Activated naive CD8-positive, alpha-beta T cell treated with anti-CD3 and anti-CD28 coated beads for 36 hours (primary cell): ENCODE results near the gene LDLRAD2. TPM values are rescaled to one million over a fixed set of nuclear protein-coding genes. Genes with fewer than 3 reads are reported as not detected.
A peak's percentile ranks its signal among the peaks of the same experiment; 100 is the strongest.
"Not testable (repeated sequence)": the region's sequence is repeated elsewhere in the genome, so short reads cannot be mapped to it uniquely, and the experiment has no call there.

Source experiments
- DNase-seq: peaks from one replicate; pipeline ENCODE4 v3.0.0; 2021
- H3K27ac Mint-ChIP-seq: one replicate; pipeline ENCODE4 v1.8.0; 2022; ENCODE audit warnings: mild to moderate bottlenecking, moderate library complexity, mixed read lengths
- H3K27me3 Mint-ChIP-seq: one replicate; pipeline ENCODE4 v1.8.0; 2022; ENCODE audit warnings: mild to moderate bottlenecking, mixed read lengths
- H3K36me3 Mint-ChIP-seq: one replicate; pipeline ENCODE4 v1.8.0; 2021; ENCODE audit warnings: mild to moderate bottlenecking, mixed read lengths
- H3K4me1 Mint-ChIP-seq: one replicate; pipeline ENCODE4 v1.8.0; 2021; ENCODE audit warnings: mixed read lengths
- H3K4me3 Mint-ChIP-seq: one replicate; pipeline ENCODE4 v1.8.0; 2022; ENCODE audit warnings: mild to moderate bottlenecking, moderate library complexity, mixed read lengths
- H3K9me3 Mint-ChIP-seq: one replicate; pipeline ENCODE4 v1.8.0; 2022; ENCODE audit warnings: mixed read lengths
- total RNA-seq, 2 experiments: library from RNA; stranded (reverse); gene quantifications; one replicate each; pipeline ENCODE4 v1.2.3, GENCODE V29; 2021

LDLRAD2 gene
- under 1 TPM; 0.19 to 0.22 TPM for total RNA-seq

GRCh38 chr1:21811875-21812305 lies at the start of gene LDLRAD2:
Gene LDLRAD2 (plus strand): TSS chr1:21812265. CDS start chr1:21812452, 187 bp downstream.
- peaks cover 13% of the 10 kb centered on the region for H3K27me3 Mint-ChIP-seq
- no peak within 1 kb of the TSS for H3K4me3 Mint-ChIP-seq

GRCh38 chr1:21763236-21763635 lies 48.8 kb upstream of the LDLRAD2 start:
- no peak overlapping the region for H3K4me3 Mint-ChIP-seq
- DNase-seq = no peak
- no peaks in the 10 kb centered on the region for H3K27me3 Mint-ChIP-seq
- H3K4me1 Mint-ChIP-seq = peaks cover 52% of the 10 kb centered on the region
- H3K27ac Mint-ChIP-seq = no peak overlapping the region
- H3K36me3 Mint-ChIP-seq = peaks cover 3% of the 10 kb centered on the region
- H3K9me3 Mint-ChIP-seq = no peaks in the 10 kb centered on the region

More at GRCh38 chr1:21811875-21812305, at the start of gene LDLRAD2:
- no peaks in the 10 kb centered on the region for H3K9me3 Mint-ChIP-seq
- peaks cover 3% of the 10 kb centered on the region for H3K4me1 Mint-ChIP-seq
- no peaks in the 10 kb centered on the region for H3K36me3 Mint-ChIP-seq
- DNase-seq = no peak
- no peak within 1 kb of the TSS for H3K27ac Mint-ChIP-seq

- no peak overlapping the region for H3K4me3 Mint-ChIP-seq
- peaks cover 6% of the 10 kb centered on the region for H3K36me3 Mint-ChIP-seq
Observed at GRCh38 chr1:21763694-21764419, 48.2 kb upstream of the LDLRAD2 start.

GRCh38 chr1:21764615-21765423 lies 47.2 kb upstream of the LDLRAD2 start:
- Mint-ChIP-seq H3K36me3 (peaks cover 9% of the 10 kb centered on the region), H3K4me3 (no peak overlapping the region), H3K27me3 (no peaks in the 10 kb centered on the region), H3K9me3 (no peaks in the 10 kb centered on the region), H3K4me1 (peaks cover 52% of the 10 kb centered on the region), H3K27ac (no peak overlapping the region)
- DNase-seq = no peak

More at GRCh38 chr1:21763694-21764419, 48.2 kb upstream of the LDLRAD2 start:
- Mint-ChIP-seq H3K27ac (no peak overlapping the region), H3K9me3 (no peaks in the 10 kb centered on the region), H3K4me1 (peaks cover 56% of the 10 kb centered on the region), H3K27me3 (no peaks in the 10 kb centered on the region)
- DNase-seq = no peak

GRCh38 chr1:21766210-21766609 lies 45.9 kb upstream of the LDLRAD2 start:
- peak overlapping the region; percentile 43 for H3K27ac Mint-ChIP-seq
- no peaks in the 10 kb centered on the region for H3K27me3 Mint-ChIP-seq
- H3K4me3 Mint-ChIP-seq = no peak overlapping the region
- H3K36me3 Mint-ChIP-seq = peaks cover 12% of the 10 kb centered on the region
- no peak for DNase-seq
- H3K9me3 Mint-ChIP-seq = no peaks in the 10 kb centered on the region
- peaks cover 49% of the 10 kb centered on the region for H3K4me1 Mint-ChIP-seq

GRCh38 chr1:21767106-21767505 lies 45.0 kb upstream of the LDLRAD2 start:
- not testable (repeated sequence) for H3K9me3 Mint-ChIP-seq, DNase-seq, H3K4me3 Mint-ChIP-seq, H3K27me3 Mint-ChIP-seq
- peaks cover 12% of the 10 kb centered on the region for H3K36me3 Mint-ChIP-seq
- peaks cover 46% of the 10 kb centered on the region for H3K4me1 Mint-ChIP-seq
- H3K27ac Mint-ChIP-seq = peak overlapping the region; percentile 43

- peaks cover 42% of the 10 kb centered on the region for H3K4me1 Mint-ChIP-seq
- H3K27me3 Mint-ChIP-seq = no peaks in the 10 kb centered on the region
- no peak for DNase-seq
- H3K4me3 Mint-ChIP-seq = no peak overlapping the region
- H3K9me3 Mint-ChIP-seq = no peaks in the 10 kb centered on the region
- peaks cover 14% of the 10 kb centered on the region for H3K36me3 Mint-ChIP-seq
- H3K27ac Mint-ChIP-seq = no peak overlapping the region
Observed at GRCh38 chr1:21770201-21770600, 41.9 kb upstream of the LDLRAD2 start.

- DNase-seq, H3K27ac Mint-ChIP-seq, H3K27me3 Mint-ChIP-seq, H3K9me3 Mint-ChIP-seq, H3K4me3 Mint-ChIP-seq: not testable (repeated sequence)
- Mint-ChIP-seq H3K36me3 (peaks cover 14% of the 10 kb centered on the region), H3K4me1 (peaks cover 41% of the 10 kb centered on the region)
Observed at GRCh38 chr1:21770602-21771001, 41.5 kb upstream of the LDLRAD2 start.

- not testable (repeated sequence) for H3K27ac Mint-ChIP-seq, H3K27me3 Mint-ChIP-seq, H3K4me3 Mint-ChIP-seq, DNase-seq, H3K9me3 Mint-ChIP-seq
- H3K4me1 Mint-ChIP-seq = peaks cover 39% of the 10 kb centered on the region
- peaks cover 17% of the 10 kb centered on the region for H3K36me3 Mint-ChIP-seq
Observed at GRCh38 chr1:21771672-21772071, 40.4 kb upstream of the LDLRAD2 start.

- Mint-ChIP-seq H3K36me3 (peaks cover 27% of the 10 kb centered on the region), H3K27me3 (no peaks in the 10 kb centered on the region), H3K4me1 (peaks cover 41% of the 10 kb centered on the region), H3K9me3 (peaks cover 6% of the 10 kb centered on the region), H3K4me3 (no peak overlapping the region), H3K27ac (peak overlapping the region; percentile 65)
- no peak for DNase-seq
Observed at GRCh38 chr1:21773585-21773984, 38.5 kb upstream of the LDLRAD2 start.

GRCh38 chr1:21774835-21775549 lies 37.1 kb upstream of the LDLRAD2 start:
- Mint-ChIP-seq H3K4me3 (no peak overlapping the region), H3K36me3 (peaks cover 23% of the 10 kb centered on the region), H3K4me1 (peaks cover 39% of the 10 kb centered on the region), H3K27ac (no peak overlapping the region), H3K9me3 (peaks cover 6% of the 10 kb centered on the region), H3K27me3 (no peaks in the 10 kb centered on the region)
- DNase-seq = no peak

- H3K9me3 Mint-ChIP-seq = peaks cover 6% of the 10 kb centered on the region
- H3K27ac Mint-ChIP-seq = peak overlapping the region; percentile 13
- no peak overlapping the region for H3K4me3 Mint-ChIP-seq
- H3K4me1 Mint-ChIP-seq = peaks cover 41% of the 10 kb centered on the region
- peaks cover 20% of the 10 kb centered on the region for H3K36me3 Mint-ChIP-seq
- DNase-seq = no peak
- H3K27me3 Mint-ChIP-seq = no peaks in the 10 kb centered on the region
Observed at GRCh38 chr1:21775550-21775914, 36.5 kb upstream of the LDLRAD2 start.

- H3K4me1 Mint-ChIP-seq = peaks cover 41% of the 10 kb centered on the region
- peak overlapping the region; percentile 13 for H3K27ac Mint-ChIP-seq
- H3K9me3 Mint-ChIP-seq = peaks cover 6% of the 10 kb centered on the region
- no peak for DNase-seq
- H3K36me3 Mint-ChIP-seq = peaks cover 20% of the 10 kb centered on the region
- H3K4me3 Mint-ChIP-seq = no peak overlapping the region
- H3K27me3 Mint-ChIP-seq = no peaks in the 10 kb centered on the region
Observed at GRCh38 chr1:21775985-21776562, 36.0 kb upstream of the LDLRAD2 start.

GRCh38 chr1:21776925-21777324 lies 35.1 kb upstream of the LDLRAD2 start:
- not testable (repeated sequence) for H3K9me3 Mint-ChIP-seq, H3K27ac Mint-ChIP-seq, H3K4me3 Mint-ChIP-seq, DNase-seq, H3K27me3 Mint-ChIP-seq
- peaks cover 20% of the 10 kb centered on the region for H3K36me3 Mint-ChIP-seq
- H3K4me1 Mint-ChIP-seq = peaks cover 46% of the 10 kb centered on the region

GRCh38 chr1:21778405-21778727 lies 33.7 kb upstream of the LDLRAD2 start:
- H3K9me3 Mint-ChIP-seq = peaks cover 6% of the 10 kb centered on the region
- H3K4me1 Mint-ChIP-seq = peaks cover 45% of the 10 kb centered on the region
- H3K27me3 Mint-ChIP-seq = peaks cover 2% of the 10 kb centered on the region
- H3K27ac Mint-ChIP-seq = peak overlapping the region; percentile 25
- H3K4me3 Mint-ChIP-seq = peak overlapping the region; percentile 10
- peaks cover 17% of the 10 kb centered on the region for H3K36me3 Mint-ChIP-seq
- DNase-seq = no peak
